ENCODE data around the gene NAB2. TPM values are rescaled to one million over a fixed set of nuclear protein-coding genes. Genes with fewer than 3 reads are reported as not detected.

NAB2 gene
- total RNA-seq, 2 donors from 2014 or later, result 4.8 to 7.0 TPM

- peak overlapping the region in 1 of 2 donors; percentile 86 for H3K9ac ChIP-seq (ENCODE audit: low read depth in 2 of 2, low read length in 2 of 2)
- no peaks in the 10 kb centered on the region for H3K9me3 ChIP-seq
- H3K27me3 ChIP-seq, result no peaks in the 10 kb centered on the region
- H3K4me3 ChIP-seq, result no peak overlapping the region
- intact Hi-C loops (cut with DNase I), result no loop called here
- H3K4me1 ChIP-seq, result peaks cover 4% of the 10 kb centered on the region
- peak overlapping the region; percentile 96 for H3K27ac ChIP-seq
- H3K36me3 ChIP-seq, result no peaks in the 10 kb centered on the region
- no peak for TF ChIP-seq CTCF (IDR thresholded peaks at IDR 0.05)
- DNase-seq, result peak; percentile 52
These were observed 2.9 kb upstream of the NAB2 start for GRCh38 chr12:57085999-57086492.

GRCh38 chr12:57086493-57087009, 2.4 kb upstream of the NAB2 start:
- H3K27ac ChIP-seq, result peak overlapping the region; percentile 96
- no peaks in the 10 kb centered on the region for H3K36me3 ChIP-seq
- no peaks in the 10 kb centered on the region for H3K27me3 ChIP-seq
- no peaks in the 10 kb centered on the region for H3K9me3 ChIP-seq
- H3K9ac ChIP-seq (ENCODE audit: low read depth in 2 of 2, low read length in 2 of 2), result peak overlapping the region; percentile 86 to 88
- intact Hi-C loops (cut with DNase I), result no loop called here
- H3K4me3 ChIP-seq, result peak overlapping the region; percentile 78
- no peak for TF ChIP-seq CTCF (IDR thresholded peaks at IDR 0.05)
- DNase-seq, result no peak
- peaks cover 4% of the 10 kb centered on the region for H3K4me1 ChIP-seq

GRCh38 chr12:57087010-57087690, 1.8 kb upstream of the NAB2 start:
- H3K36me3 ChIP-seq, result no peaks in the 10 kb centered on the region
- no peaks in the 10 kb centered on the region for H3K9me3 ChIP-seq
- H3K27ac ChIP-seq, result peak overlapping the region; percentile 96
- peak; percentile 86 for DNase-seq
- peaks cover 4% of the 10 kb centered on the region for H3K4me1 ChIP-seq
- intact Hi-C loops (cut with DNase I), result no loop called here
- H3K9ac ChIP-seq (ENCODE audit: low read depth in 2 of 2, low read length in 2 of 2), result peak overlapping the region; percentile 86 to 89
- no peaks in the 10 kb centered on the region for H3K27me3 ChIP-seq
- TF ChIP-seq CTCF (IDR thresholded peaks at IDR 0.05), result no peak
- H3K4me3 ChIP-seq, result peak overlapping the region; percentile 78

- Histone ChIP-seq H3K36me3 (no peaks in the 10 kb centered on the region), H3K9ac (ENCODE audit: low read depth in 2 of 2, low read length in 2 of 2) (peak overlapping the region; percentile 86 to 89), H3K4me1 (peaks cover 4% of the 10 kb centered on the region), H3K27me3 (no peaks in the 10 kb centered on the region), H3K9me3 (no peaks in the 10 kb centered on the region), H3K4me3 (peak overlapping the region; percentile 78), H3K27ac (peak overlapping the region; percentile 96)
- intact Hi-C loops (cut with DNase I), result no loop called here
- DNase-seq, result peak; percentile 83
- no peak for TF ChIP-seq CTCF (IDR thresholded peaks at IDR 0.05)
These were observed 1.1 kb upstream of the NAB2 start for GRCh38 chr12:57087691-57088353.

- Histone ChIP-seq H3K27ac (peak overlapping the region; percentile 96), H3K4me1 (peaks cover 4% of the 10 kb centered on the region), H3K27me3 (no peaks in the 10 kb centered on the region), H3K9me3 (no peaks in the 10 kb centered on the region), H3K9ac (ENCODE audit: low read depth in 2 of 2, low read length in 2 of 2) (peak overlapping the region; percentile 58 to 81), H3K4me3 (peak overlapping the region; percentile 78), H3K36me3 (no peaks in the 10 kb centered on the region)
- peak; percentile 72 for DNase-seq
- intact Hi-C loops (cut with DNase I), result no loop called here
- no peak for TF ChIP-seq CTCF (IDR thresholded peaks at IDR 0.05)
These were observed 644 bp downstream of the NAB2 start for GRCh38 chr12:57089271-57090245.
